GM18517 (cell line): Measurements from ENCODE around the gene PRICKLE2.
"Not testable (repeated sequence)": the region's sequence is repeated elsewhere in the genome, so short reads cannot be mapped to it uniquely, and the experiment has no call there.

Experiments used
- ATAC-seq: cut with Tn5 transposase; IDR thresholded peaks from one replicate; pipeline ENCODE4 v1.9.1; 2021; ENCODE audit warnings: mild to moderate bottlenecking, moderate library complexity; ENCODE audit not compliant: unreplicated experiment

PRICKLE2 gene

GRCh38 chr3:64107190-64107589, 118.1 kb downstream of the PRICKLE2 start:
- ATAC-seq, result no peak

- no peak for ATAC-seq
Measured at GRCh38 chr3:64105816-64106215, 119.5 kb downstream of the PRICKLE2 start.

- ATAC-seq, result no peak
Measured at GRCh38 chr3:64104691-64105111, 120.6 kb downstream of the PRICKLE2 start.

DNA sequence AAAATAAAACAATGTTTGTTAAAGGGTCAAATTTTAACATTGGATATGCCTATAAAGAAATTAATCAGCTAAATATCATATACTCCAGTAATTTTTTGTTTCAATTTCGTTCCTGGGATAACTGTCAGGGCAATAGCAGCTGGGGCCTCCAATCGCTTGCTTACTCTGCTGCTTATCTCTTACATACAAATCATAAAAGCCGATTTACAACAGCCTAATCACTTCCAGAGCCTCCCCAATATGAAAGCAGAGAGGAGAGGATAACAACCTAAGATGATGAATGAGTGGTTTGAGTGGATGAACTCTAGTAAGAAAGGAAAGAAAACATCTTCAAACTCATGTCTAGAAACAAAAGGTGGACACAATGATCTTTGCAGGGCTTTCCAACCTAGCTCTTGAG, 121.3 kb downstream of the PRICKLE2 start:
- no peak for ATAC-seq

DNA sequence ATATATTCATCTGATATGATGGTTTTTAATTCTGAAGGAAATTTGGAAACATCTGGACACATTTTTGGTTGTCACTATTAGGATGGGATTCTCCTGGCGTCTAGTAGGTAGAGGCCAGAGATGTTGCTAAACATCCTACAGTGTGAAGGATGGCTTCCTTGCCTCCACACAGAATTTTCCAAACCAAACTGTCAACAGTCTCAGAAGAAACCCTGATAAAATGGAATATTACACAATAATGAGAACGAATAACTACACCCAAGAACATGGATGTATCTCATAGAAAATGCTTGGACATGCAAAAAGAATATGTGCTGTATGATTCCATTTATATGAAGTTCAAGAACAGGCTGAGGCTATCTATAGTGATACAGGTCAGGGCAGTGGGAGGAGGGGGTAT, 122.1 kb downstream of the PRICKLE2 start:
- ATAC-seq, result no peak

DNA sequence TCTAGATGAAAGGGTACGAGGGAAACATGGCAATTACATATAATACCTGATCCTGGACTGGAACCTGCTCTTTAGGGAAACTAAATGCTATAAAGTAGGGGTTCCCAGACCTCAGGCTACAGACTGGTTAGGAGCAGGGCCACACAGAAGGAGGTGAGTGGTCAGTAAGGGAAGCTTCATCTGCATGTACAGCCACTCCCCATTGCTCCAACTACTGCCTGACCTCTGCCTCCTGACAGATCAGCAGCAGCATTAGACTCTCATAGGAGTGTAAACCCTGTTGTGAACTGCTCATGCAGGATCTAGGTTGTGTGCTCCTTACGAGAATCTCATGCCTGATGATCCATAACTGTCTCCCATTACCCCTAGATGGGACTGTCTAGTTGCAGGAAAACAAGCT, 123.1 kb downstream of the PRICKLE2 start:
- ATAC-seq, result no peak

DNA sequence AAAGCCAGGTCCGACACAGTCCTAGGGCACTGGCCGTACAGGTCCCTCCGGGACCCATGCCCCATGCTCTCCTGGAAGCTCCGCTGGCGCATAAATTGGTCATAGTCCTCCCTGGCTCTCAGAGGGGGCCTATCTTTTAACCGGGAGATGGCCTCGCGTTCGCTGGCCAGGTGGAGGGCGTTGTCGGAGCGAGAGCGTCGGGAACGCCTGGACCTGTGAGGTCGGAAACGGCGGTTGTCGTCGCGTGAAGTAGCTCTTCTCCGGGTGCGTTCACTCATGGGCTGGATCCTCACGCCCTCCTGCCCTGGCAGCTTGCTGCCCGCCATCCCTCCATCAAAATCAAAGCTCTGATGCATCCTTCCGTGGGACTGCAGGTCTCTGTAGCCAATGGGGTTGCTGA, 126.0 kb downstream of the PRICKLE2 start:
- no peak for ATAC-seq

DNA sequence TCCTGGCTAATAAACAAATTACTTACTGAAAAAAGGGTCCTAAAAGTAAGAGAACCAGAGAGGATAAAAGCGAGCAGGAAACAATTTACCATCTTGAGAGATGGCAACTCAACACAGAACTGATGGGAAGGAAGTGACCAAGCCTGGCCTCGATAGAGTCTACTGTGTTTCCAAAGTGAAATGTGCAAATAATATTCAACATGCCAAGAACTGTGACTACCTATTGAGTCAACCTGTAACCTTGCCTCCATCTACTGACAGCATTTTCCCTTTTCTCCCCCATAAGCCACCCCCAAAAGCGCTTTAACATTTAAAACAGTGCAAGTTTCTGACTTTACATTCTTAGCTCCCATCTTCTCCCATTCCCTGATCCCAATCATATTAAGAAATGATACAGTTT, 126.6 kb downstream of the PRICKLE2 start:
- no peak for ATAC-seq

GRCh38 chr3:64097920-64098319, 127.3 kb downstream of the PRICKLE2 start:
- ATAC-seq, result no peak

- no peak for ATAC-seq
Measured at GRCh38 chr3:64095802-64096201, 129.5 kb downstream of the PRICKLE2 start.

DNA sequence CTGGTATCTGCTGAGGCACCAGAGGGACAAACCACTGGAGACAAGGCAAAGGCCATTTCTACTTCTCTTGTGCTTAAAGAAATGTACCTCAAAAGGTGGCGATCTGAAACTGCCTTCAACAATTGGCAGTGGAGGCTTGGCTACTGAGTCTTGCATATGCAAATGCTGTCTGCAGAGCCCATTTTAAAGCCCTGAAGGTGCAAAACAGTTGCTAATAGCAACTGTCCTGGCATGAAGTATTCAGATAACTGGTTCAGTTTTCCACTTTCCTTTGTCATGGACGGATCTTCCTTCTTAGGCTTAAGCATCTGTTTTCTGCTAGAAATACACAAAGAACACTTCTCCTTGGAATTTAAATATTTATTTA, 130.6 kb downstream of the PRICKLE2 start:
- no peak for ATAC-seq

- no peak for ATAC-seq
Measured at GRCh38 chr3:64093825-64094712, 131.2 kb downstream of the PRICKLE2 start.

DNA sequence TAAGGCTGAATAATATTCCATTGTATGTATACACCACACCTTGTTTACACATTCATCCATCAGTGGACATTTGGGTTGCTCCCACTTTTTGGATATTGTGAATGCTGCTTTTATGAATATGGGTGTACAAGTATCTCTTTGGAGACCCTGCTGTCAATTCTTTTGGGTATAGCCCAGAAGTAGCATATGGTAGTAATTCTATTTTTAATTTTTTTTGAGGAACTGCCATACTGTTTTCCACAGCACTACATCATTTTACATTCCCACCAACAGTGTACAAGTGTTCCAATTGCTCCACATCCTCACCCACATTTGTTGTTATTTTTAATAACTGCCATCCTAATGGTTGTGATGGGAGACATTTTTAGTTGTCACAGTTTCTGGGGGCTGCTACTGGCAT, 132.1 kb downstream of the PRICKLE2 start:
- ATAC-seq, result no peak

GRCh38 chr3:64091501-64091900, 133.8 kb downstream of the PRICKLE2 start:
- no peak for ATAC-seq

DNA sequence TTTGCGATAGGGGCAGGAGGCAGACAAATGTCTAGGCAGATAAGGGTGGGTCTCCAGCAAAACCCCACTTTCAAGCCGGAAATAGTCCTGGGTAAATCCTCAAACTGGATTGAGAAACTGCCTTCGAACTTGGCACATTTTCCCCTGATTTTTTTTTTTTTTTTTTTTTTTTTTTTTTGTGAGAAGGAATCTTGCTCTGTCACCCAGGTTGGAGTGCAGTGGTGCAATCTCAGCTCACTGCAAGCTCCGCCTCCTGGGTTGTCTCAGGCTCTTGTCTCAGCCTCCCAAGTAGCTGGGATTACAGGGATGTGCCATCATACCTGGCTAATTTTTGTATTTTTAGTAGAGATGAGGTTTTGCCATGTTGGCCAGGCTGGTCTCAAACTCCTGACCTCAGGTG, 135.9 kb downstream of the PRICKLE2 start:
- ATAC-seq, result not testable (repeated sequence)

GRCh38 chr3:64088408-64089205, 136.7 kb downstream of the PRICKLE2 start:
- no peak for ATAC-seq

DNA sequence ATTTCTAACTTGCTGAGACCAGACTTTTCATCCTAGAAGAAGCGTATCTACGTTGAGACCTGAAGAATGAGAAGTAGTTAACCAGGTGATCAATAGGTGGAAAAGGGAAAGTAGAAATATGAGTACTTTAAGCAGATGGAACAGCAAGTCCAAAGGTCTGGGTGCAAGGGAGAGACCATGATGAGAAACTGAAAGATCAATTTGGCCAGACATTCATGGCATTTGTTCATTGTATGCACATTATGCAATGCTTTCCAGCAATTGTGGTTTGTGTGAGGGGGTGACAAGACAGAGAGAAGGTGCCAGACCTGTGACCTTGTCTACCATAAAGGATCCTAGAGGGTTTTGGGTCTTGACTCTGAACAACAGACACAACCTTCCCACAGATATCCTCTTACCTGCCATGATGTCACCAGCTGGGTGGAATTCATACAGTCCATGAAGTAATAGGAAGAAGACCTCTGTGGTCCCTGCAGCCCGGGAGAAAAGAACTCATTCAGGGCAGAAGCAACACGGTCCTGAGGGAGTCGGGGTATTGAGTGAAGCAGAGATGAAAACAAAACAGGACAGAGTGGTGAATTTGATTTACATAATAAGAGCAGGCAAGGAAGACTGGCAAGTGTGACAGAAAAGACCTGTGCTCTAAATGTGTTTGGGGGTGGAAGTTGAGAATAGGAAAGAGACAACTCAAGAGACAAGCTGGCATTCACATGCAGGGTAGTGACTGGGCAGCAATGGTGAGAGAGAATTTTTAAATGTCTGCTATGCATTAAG, 138.6 kb downstream of the PRICKLE2 start:
- ATAC-seq, result no peak

- ATAC-seq, result no peak
Measured at GRCh38 chr3:64084640-64085039, 140.6 kb downstream of the PRICKLE2 start.

- no peak for ATAC-seq
Measured at GRCh38 chr3:64083575-64083974, 141.7 kb downstream of the PRICKLE2 start.

- ATAC-seq, result no peak
Measured at GRCh38 chr3:64082961-64083541, 142.2 kb downstream of the PRICKLE2 start.

- no peak for ATAC-seq
Measured at GRCh38 chr3:64082411-64082810, 142.9 kb downstream of the PRICKLE2 start.
